Effector CD4-positive, alpha-beta T cell (primary cell): ENCODE data around the gene C11orf68.

Experiments
- DNase-seq: peaks from one replicate; pipeline ENCODE4 v3.0.0-alpha.2; 2020

C11orf68 gene

DNA sequence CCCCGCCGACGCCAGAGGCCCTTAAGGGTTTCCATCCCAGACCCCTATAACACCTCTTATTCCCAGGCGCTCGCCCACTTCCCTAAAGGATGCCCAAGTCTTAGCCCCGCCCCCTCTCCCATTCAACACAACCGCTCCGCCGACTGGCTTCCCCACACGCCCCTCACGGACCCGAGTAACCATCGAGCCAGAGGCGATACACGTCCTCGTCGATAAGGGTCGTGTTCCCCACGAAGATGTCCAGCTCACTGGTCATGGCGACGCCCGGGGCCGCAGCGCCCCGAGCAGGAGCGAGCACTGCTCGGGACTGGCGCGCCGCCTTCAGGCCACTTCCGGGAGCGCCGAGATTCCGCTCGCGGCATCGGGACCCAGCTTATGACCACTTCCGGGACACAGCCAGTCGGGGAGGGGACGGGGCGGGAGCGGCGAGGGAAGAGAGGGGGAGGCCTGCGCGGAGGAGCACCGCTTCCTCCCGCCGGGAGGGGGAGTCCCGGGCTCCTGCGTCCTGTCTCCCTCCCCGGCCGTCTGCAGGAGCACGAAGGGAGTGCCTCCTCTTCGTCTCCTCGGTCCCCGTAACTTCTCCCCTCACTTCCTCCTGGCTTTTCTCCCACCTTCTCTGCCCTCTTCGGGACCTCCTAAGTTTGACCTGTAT lies 30.6 kb downstream of the C11orf68 start, which contains the start of gene FIBP:
Gene FIBP (minus strand): TSS at position 309 of the 652 bp plus-strand sequence. CDS start 53 bp downstream, at position 256.
- DNase-seq, result peak; percentile 93

DNA sequence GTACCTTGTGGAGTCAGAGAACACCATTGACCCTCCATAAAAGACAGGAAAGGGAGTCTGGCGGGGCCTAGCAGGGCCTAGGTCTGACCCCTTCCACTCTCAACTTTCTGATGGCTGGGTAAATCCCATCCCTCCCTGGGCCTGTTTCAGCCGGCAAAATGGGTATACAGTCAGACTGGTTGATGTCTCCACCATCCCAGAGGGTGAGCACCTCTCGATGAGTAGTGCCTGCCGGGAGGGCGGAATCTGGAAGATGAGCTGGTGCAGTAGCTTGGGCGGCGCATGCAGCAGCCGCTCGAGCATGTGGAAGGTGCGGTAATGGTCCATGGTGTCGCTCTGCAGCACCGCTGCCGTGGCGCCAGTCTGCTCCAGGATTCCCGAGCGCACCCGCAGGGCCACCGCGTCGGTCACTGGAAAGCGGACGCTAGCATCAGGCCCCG lies 31.1 kb downstream of the C11orf68 start:
- no peak for DNase-seq

DNA sequence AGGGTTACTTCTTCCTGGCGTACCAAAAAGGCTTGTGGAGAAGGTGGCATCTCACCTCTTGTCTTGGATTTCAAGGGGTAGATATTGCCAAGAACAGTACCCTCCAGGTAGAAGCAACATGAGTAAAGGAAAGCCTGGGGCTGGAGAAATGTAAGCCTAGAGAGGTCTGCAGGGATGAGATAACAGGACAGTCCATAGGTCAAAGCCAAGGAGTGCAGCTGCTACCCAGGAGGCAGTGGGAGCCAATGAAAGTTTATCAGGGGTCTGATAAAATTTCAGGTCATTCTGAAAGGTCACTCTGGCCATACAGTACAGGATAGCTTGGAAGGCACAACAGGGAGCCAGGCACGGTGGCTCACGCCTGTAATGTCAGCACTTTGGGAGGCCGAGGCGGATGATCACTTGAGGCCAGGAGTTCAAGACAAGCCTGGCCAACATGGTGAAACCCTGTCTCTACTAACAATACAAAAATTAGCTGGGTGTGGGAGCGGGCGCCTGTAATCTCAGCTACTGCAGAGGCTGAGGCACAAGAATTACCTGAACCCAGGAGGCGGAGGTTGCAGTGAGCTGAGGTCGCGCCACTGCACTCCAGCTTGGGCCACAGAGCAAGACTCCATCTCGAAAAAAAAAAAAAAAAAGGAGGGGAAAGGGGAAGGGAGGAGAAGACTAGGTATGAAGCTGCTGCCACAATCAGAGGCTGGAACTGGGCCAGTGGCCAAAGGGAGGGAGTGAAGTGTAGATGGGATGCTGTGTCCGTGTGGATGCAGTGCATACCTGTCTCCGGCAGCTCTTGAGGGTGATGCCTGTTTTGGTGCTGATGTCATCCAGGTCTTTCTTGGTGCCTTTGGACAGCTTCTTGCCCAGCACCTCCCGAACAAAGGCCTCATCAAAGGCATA lies 31.8 kb downstream of the C11orf68 start:
- DNase-seq, result no peak

DNA sequence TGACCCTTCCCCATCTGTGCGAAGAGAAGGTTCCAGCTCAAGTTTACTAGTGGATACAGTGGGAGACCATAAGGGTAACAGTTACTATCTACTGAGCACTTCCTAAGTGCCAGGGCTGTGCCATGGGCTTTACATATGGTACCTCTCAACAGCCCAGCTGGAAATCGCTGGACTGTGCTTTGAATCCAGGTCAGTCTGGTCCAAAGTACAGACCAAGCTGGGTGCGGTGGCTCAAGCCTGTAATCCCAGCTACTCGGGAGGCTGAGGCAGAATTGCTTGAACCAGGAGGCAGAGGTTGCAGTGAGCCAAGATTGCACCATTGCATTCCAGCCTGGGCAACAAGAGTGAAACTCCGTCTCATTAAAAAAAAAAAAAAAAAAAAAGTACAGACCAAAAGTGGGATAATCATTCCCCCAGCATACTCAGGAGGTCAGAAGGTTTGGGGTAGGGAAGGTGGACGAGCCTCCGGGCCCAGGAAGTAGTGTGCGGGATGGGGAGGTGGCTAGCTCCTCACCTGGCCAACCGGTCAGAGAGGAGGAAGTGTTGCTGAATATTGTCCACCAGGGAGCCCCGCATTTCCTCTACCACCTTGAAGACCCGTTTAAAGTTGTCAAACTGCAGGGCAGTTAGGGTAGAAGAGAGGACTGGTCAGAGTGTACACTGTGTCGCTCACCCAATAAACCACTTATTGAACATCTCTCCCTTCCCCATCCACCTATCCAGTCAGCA lies 32.9 kb downstream of the C11orf68 start:
- no peak for DNase-seq

DNA sequence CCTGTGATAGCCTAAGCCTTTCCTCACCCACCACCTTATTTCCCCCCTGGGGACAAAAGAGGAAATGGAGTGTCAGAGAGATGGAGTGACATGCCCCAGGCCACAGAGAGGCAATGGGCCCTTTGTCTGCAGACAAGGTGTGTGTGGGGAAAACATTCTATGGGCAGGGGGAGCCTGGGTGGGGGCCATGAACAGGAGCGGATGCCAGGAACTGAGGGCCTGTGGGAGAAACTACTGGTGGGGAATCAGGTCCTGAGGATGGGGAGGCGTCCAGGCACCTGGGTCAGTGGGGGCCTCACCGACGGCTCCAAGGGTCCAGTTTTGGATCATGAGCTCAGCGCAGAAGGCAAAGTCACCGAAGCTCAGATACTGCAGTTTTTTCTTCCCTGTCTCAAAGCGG lies 33.6 kb downstream of the C11orf68 start:
- DNase-seq, result no peak

DNA sequence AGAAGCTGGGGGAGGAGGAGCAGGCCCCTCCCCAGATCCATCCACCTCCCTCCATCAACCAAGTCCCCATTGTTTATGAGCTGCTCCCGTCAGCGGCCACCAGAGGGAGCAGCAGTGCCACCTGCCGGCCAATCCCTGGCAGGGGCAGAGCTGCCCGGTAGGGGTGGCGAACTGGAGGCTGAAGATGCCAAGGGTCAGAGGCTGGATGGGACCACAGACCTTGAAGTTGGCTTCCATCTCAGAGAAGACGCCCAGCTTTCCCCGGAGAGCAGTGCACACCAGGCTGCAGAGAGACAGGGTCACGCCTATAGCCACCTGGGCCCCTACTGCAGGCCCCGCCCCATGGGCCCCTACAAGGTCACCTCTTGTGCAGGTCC lies 34.2 kb downstream of the C11orf68 start:
- peak; percentile 80 for DNase-seq

DNA sequence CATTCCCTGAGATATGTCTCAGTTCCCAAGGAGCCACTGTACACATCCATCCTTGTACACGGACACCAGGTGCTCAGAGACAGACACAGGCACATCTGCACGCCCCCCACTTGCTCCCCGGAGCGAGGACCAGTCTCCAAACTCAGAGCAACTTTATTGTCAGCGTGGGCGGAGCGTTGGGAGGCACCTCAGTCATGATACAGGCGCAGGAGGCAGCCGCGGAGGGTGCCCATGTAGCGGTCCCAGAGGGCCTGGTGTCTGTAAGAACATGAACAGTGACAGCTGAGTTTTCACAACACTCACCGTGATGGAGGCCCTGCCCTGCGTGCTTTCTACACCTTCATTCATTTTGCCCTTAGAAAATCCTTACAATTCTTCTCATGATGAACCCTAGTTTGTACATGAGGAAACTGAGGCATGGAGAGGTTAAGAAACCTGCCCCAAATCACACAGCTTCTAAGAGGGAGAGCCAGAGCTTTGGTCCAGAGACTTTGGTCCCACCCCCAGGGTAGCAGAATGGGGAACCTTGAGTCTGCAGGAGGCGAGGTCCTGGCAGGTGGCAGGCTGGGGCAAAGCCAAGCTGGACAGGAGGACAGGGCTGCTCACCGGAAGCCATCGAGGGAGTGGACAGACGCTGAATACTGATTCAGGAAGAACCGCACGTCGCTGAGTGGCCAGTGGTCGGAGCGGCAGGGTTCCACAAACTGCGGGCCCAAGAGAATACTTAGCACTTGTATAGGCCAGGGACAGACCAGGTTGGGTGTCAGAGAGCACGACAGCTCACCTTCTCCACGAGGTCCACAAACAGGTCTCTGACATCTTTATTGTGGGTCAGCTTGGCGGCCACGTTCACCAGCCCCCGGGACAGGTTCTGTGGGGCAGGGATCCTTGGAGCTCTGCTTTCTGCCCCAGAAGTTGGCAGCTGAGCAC lies 34.8 kb downstream of the C11orf68 start:
- DNase-seq, result no peak

DNA sequence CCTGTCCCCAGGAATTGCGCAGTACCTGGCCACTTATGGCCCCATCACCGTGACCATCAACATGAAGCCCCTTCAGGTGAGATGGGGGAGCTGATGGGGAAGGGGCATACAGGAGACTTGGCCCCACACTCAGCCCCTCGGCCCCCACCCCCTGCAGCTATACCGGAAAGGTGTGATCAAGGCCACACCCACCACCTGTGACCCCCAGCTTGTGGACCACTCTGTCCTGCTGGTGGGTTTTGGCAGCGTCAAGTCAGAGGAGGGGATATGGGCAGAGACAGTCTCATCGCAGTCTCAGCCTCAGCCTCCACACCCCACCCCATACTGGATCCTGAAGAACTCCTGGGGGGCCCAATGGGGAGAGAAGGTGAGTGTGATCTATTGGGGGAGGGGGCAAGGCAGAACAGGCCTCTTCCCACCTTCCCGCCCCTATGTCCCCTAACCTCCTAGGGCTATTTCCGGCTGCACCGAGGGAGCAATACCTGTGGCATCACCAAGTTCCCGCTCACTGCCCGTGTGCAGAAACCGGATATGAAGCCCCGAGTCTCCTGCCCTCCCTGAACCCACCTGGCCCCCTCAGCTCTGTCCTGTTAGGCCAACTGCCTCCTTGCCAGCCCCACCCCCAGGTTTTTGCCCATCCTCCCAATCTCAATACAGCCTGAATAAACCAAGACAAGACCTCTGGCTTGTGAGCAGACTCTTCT lies 35.7 kb downstream of the C11orf68 start:
- no peak for DNase-seq

DNA sequence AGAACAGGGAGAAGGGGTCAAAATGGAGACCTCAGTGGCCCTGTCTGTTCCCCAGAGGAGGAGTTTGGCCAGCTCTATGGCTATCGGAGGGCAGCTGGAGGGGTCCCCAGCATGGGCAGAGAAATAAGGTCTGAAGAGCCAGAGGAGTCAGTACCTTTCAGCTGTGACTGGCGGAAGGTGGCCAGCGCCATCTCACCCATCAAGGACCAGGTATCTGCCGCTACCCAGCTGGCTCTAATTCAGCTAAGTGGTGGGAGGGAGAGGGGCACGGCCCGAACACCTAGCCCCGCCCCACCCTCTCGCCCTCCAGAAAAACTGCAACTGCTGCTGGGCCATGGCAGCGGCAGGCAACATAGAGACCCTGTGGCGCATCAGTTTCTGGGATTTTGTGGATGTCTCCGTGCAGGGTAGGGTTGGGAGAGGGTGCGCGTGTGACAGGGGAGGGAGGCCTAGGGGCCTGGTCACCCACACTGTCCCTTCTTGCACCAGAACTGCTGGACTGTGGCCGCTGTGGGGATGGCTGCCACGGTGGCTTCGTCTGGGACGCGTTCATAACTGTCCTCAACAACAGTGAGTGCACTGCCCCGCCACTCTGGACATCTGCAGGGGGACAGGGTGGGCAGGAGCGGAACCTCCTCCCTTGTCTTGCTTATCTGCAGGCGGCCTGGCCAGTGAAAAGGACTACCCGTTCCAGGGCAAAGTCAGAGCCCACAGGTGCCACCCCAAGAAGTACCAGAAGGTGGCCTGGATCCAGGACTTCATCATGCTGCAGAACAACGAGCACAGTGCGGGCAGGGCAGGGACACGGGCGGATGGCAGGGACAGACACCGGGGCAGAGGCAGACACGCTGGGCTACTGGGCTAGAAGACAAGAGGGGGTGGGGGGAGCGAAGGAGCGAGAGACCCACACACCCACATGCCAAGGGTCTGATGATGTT lies 36.5 kb downstream of the C11orf68 start:
- DNase-seq, result no peak

DNA sequence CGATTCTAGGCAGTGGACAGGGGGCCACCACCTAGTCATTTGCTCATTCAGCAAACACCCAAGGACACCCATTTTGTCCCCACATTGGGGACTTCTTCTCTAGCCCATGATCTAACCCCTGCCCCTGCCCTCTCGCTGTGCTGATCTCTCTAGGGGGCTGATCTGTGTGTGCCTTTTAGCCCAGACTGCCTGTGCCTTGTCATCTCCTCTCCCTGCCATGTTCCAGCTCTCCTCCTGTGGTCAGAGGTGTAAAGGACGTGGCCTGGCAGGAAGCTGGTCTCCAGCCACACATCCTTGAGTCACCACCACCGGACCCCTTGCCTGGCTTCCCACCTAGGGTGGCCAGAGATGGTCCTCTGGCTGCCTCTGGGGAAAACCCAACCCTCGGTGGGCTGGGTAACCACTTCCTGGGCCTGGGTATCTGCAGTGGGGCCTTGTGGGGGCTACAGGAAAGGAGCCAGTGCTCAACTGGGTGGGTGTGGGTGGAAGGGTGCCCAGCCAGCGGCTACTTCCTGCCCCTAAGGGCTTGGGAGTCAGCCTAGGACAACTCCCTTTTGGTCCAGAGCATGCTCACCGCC lies 37.9 kb downstream of the C11orf68 start:
- no peak for DNase-seq

DNA sequence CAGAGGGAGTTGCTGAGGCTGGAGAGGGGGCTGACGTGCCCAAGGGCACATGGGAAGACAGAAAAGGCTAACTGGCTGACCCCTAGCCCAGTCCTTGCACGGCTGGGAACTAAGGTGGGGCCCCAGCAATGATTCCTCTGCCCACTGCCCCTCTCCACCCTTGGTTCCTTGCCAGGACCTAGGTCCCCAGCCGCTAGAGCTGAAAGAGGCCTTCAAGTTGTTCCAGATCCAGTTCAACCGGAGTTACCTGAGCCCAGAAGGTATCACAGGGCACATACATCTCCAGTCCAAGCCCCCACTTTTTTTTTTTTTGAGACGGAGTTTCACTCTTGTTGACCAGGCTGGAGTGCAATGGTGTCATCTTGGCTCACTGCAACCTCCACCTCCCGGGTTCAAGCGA lies 38.8 kb downstream of the C11orf68 start:
- no peak for DNase-seq

DNA sequence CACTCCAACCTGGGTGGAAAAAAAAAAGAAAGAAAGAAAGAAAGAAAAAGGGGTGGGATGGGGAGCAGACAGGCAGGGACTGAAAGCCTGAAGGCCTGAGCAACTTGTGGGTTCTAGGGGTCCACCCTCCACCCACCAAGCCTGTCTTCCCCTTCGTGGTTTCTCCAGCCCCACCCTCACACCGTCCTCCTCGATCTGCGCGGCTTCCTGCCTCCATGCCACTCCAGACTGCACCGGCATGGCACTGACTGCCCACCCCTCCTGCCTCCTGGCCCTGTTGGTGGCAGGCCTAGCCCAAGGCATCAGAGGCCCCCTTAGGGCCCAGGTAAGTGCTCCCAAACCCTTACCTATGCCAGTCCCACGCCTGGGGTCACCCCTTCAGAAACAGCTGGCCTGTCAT lies 39.2 kb downstream of the C11orf68 start, which contains the start of gene CTSW:
Gene CTSW (plus strand): TSS at position 221 of the 400 bp plus-strand sequence. CDS start 18 bp downstream, at position 239.
- DNase-seq, result no peak

DNA sequence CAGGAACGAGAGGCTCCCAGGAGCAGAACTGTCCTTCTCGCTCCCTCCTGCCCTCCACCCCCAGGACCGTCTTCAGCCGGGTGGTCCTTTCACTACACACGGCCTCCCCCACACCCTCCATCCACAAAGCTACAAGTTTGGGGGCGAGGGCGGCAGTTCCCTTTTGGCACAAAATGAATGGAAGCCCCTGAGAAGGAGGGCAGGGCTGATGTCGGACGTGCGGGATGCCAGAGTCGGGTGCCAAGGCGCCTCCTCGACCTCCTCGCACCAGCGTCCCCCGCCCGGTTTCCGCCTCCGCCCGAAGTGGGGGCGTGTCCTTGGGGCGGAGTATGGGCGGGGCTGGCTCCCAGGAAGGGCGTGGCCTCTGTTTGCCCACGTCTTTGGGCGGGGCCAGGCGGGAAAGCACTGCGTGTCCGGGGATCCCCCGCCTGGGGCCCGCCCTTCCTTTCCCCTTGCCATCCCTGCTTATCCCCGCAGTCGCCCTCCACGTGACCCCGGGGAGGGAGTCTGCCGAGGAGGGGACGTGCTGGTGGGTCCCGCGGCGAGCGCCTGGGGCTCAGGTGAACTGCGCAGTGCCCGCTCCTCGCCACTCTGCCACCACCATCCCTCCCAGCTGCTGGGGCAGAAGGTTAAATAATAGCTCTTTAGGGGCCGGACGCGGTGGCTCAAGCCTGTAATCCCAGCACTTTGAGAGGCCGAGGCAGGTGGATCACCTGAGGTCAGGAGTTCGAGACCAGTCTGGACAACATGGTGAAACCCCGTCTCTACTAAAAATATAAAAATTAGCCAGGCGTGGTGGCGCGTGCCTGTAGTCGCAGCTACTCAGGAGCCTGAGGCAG lies 45.3 kb downstream of the C11orf68 start:
- peak; percentile 92 for DNase-seq

DNA sequence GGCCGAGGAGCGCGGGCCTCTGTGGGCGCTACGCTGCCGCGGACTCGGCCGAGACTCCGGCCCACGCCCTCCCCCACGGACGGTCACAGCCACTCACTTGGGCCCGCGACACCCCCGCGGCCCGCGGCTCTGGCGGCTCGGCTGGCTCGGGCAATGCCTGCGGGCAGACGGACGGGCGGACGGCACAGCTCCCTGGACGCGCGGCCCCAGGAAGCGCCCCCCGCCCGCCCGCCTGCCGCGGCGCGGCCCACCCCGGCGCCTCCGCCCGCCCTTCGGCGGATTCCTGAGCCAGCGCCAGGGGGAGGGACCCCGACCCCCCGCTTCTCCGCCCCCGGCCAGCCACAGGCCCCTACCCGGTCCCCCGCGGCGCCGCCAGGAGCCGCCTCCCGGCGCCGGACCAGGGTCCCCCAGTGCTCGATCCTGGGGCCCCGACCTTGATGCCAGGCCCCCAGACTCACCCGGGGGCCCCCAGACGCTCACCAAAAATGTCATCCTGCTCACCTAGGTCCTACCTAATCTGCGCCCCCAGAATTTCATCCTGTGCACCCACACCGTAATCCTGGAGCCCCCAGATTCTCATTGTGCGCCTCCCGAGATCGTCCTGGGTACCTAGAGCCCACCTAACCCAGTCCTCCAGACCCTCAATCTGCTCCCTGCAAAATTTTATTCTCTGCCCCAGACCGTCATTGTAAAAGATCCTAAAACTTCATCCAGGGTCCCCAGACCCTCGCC lies 46.1 kb downstream of the C11orf68 start, which contains the start of gene EFEMP2:
Gene EFEMP2 (minus strand): TSS at position 215 of the 732 bp plus-strand sequence. CDS start 446 bp downstream, outside the sequence.
- DNase-seq, result no peak

DNA sequence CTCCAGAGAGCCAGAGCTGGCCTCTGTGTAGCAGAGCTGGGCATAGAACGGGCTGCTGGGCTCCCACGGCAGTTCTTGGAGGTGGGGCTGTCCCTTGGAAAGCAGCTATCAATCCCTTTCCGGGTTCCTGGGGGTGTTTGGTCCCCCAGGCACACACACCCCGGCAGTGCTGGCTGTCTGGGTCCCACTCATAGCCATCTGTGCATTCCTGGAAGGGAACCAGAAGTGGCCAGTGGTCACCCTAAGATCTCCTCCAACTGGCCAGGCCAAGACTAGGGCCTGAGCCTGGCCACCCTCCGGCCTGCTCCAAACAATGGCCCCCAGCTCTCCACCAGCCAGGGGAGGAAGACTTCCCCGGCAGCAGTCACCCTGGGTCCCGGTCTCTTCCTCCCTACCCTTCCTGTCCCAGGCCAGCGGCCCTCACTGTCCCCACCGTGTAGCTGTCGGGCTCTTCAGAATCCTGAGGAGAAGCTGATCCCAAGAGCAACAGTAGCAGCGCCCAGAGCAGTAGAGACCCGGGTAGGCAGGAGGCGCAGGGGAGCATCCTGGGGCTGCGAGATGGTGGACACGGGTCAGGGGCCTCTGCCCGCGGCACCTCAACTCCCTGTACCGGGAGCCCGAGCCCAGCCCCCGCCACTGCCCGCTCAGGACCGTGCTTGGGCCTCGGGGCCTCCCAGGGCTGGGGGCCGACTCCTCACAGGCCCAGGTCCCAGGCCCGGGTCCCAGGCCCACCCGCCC lies 46.9 kb downstream of the C11orf68 start:
- DNase-seq, result no peak

DNA sequence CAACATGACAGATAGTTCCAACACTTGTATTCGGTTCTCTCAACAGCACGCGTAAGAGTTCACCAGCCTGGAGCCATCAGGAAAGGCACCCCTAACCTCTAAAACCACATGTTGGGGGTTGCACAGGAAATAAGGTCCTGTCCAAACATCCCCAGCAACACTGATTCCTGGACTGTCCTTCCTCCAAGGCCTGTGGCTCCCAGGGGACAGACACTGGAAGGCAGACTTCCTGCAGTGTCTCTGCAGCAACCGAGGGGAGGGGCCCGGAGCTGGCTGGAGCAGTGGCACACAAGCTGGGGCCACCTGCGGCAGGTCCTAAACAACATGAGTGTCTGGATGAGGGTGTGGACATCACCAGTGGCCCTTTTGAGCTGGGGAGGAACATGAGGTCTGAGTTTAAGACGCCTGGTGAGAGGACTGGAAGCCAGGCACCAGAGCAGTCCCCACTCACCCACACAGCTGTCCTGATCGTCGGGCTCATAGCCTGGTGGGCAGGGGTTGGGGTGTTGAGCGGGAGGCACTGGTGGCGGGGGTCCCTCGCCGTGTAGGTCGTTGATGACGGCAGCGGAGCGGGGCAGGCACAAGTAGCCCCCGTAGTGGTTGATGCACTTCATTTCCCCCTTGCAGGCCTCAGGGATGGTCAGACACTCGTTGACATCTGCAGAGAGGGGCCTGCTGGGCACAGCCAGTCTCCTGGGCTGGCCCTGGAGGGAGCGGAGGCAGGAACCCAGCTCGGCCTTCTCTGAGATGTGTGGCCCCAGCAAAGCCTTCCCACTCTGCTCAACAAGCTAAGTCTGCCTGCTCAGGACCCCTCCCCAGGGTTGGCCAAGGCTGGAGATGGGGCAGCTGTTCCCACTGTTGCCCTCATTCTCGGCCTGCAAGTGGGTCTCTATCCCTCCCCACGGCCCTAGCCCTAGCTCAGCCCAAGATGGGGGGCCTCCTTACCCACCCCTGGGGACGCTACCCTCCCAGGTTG lies 47.9 kb downstream of the C11orf68 start:
- DNase-seq, result no peak
